Measurements from ENCODE around the gene C17orf100.

The C17orf100 gene

GRCh38 chr17:6695051-6695450, 43.5 kb downstream of the C17orf100 start:
- no peak for DNase-seq (ENCODE audit: low read depth)

- DNase-seq (ENCODE audit: low read depth) = no peak
Observed at GRCh38 chr17:6695565-6695964, 44.0 kb downstream of the C17orf100 start.

DNA sequence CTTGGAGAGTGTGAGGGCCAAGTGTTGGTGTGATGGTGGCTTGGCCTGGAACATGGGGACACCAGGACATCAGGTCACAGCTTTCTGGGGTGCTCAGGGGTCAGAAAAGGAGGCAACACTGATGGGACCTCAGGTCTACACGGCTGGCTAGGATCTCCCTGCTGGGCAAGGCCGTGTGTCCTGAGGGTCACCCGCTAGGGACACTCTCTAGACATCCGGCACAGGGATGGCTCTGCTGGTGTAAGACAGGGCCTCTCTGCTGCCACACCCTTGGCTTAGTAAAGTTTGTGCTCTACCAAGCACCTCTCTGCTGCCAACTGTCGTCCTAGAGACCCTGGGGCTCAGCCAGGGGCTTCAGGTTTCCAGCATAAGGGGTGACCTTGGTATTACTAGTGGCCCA, 45.3 kb downstream of the C17orf100 start:
- no peak for DNase-seq (ENCODE audit: low read depth)

DNA sequence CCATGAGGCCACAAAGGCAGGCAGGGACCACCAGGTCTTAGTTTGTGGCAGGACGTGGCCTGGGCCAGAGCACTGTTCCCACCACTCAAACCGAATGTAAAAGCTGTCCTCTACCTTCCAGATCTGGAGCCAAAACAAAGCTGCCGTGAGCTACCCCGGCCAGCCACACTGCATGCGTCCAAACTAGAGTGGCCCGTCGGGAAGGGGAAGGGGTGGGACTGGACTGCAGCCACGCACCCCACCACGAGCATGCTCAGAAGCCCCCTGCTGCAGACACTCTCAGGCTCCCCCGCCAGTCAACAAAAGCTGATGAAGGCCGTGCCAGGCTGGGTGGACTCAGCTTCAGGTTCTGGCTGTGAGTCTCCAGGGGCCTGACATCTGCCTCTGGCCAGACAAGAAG, 46.4 kb downstream of the C17orf100 start:
- no peak for DNase-seq (ENCODE audit: low read depth)

DNA sequence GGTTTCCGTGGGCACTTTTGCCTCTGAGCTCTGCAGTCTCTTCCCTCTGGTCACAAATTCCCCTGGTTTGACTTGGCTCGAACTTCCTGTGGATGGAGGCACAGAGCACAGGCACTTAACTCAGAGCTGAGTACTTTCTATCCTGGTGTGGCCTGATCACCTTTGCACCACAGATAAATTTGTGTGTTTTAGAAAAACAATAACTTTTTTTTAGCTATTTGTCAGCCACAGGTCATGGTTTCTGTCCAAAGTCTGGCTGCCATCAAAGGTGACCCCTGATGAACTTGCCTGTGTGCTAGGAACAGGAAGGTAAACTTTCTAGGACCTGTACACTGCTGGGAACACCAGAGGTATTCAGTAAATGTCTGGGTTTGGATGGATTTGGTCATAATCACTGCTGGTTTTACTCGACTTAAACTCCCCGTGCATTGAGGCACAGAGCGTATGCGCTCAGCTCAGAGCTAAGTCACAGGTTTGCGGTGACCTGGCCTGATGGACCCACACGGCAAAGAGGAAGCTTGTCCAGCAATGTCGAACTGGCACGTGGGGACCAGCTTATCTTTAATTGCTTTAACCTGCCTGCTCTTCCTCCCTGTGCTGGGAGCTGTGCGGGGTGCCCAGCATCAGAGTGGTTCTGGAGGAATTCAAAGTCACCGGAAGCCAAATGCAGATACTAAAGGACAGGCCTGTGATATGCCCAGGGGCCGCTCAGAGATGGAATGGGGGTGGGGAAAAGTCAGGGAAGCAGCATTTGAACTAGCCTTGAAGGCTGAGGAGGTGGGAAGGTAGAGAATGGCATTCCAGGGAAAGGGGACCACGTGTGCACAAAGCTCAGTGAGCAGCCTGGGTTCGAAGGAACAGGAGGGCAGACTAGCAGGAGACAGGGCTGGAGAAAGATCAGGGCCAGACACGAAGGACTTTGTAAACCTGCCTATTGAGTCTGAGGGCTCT, 48.7 kb downstream of the C17orf100 start:
- no peak for DNase-seq (ENCODE audit: low read depth)

- DNase-seq (ENCODE audit: low read depth) = no peak
Observed at GRCh38 chr17:6700948-6701307, 49.4 kb downstream of the C17orf100 start.

- DNase-seq (ENCODE audit: low read depth) = no peak
Observed at GRCh38 chr17:6701719-6702118, 50.2 kb downstream of the C17orf100 start.

DNA sequence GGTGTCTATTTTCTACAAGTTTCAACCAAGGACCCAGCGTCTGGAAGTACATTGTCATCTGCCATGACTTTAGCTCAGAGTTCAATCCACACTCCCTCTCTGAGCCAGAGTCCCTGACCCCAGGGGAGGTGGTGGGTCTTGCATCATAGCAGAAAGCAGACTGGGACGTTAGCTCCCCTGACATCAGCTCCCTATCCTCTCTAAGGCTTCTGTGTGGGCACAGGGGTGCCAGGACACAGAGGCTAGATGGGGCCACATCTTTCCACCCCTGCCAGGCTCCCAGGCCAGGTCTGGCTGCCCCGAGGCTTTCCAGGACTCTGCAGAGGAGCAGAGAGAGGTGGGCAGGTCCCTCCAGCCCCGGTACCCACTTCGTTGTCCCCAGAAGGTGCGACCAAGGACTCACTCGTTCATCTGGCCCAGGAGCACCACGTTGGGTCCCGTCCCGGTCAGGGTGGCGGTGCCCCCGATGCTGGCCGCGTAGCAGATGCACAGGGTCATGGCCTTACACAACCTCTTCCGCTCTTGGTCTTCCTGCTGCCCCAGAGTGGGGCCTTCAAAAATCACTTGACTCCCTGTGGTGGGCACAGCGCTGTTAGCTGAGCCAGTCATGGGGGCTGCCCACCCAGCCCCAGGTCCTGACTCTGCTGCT, 51.1 kb downstream of the C17orf100 start:
- DNase-seq (ENCODE audit: low read depth) = no peak
